ENCODE results near the gene C19orf38. TPM values are rescaled to one million over a fixed set of nuclear protein-coding genes. Genes with fewer than 3 reads are reported as not detected.
"Not testable (repeated sequence)": the region's sequence is repeated elsewhere in the genome, so short reads cannot be mapped to it uniquely, and the experiment has no call there.

The C19orf38 gene
- total RNA-seq, 1 experiment from 2014 or later, result 0.07 TPM

DNA sequence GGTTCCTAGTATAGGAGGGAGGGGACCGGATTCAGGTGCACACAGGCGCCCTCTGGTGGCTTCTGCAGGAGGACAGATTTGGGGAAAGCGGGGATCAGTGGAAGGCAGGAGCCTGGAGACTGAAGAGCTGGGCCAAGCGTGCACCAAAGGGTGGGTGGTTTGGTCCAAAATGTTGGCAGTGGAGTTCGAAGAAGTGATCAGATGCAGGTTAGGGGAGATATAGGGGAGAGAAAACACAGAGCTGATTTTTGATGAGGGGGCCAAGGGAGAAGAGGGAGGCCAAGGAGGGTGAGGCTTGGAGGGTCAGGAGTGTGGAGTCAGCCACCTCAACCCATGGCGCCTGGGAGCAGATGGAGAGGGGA lies 16.3 kb downstream of the C19orf38 start:
- Histone ChIP-seq H3F3A (ENCODE audit: low read length, unreplicated experiment) (no peaks in the 10 kb centered on the region), H3K9ac (ENCODE audit: low read length) (no peak overlapping the region), H2AFZ (ENCODE audit: low read length) (peak overlapping the region; percentile 81), H3K27ac (ENCODE audit: low read length) (no peak overlapping the region), H3K9me2 (replicated peaks; ENCODE audit: low read length) (no peaks in the 10 kb centered on the region), H4K20me1 (ENCODE audit: low read length) (no peaks in the 10 kb centered on the region), H3K4me2 (ENCODE audit: low read length) (peak overlapping the region; percentile 59), H3K9me3 (ENCODE audit: low read length) (no peaks in the 10 kb centered on the region), H3K4me3 (ENCODE audit: low read length) (no peak overlapping the region), H3K79me2 (ENCODE audit: low read length) (no peaks in the 10 kb centered on the region), H3K4me1 (ENCODE audit: insufficient read depth, low read length) (peaks cover 3% of the 10 kb centered on the region; the same call in 1 of the 2 replicates), H3K27me3 (ENCODE audit: low read length) (no peaks in the 10 kb centered on the region), H3K36me3 (ENCODE audit: low read depth, low read length) (no peaks in the 10 kb centered on the region)
- CTCF ChIA-PET, result interaction anchor here (0.5 to 1.7 kb wide), 10 partner anchors 29 to 383 kb away, joined by 3 to 21 read pairs (median 4); partner anchors contain the start of genes DNM2 and TMED1
- intact Hi-C loops (cut with micrococcal nuclease), result loop anchor here (1.0 kb wide), 2 partner anchors 28 to 147 kb away; partner anchors contain the start of gene TMED1
- no peak for TF ChIP-seq EZH2 (IDR thresholded peaks at IDR 0.05; ENCODE audit: low read length, unreplicated experiment)
- TF ChIP-seq, protein P1, sequence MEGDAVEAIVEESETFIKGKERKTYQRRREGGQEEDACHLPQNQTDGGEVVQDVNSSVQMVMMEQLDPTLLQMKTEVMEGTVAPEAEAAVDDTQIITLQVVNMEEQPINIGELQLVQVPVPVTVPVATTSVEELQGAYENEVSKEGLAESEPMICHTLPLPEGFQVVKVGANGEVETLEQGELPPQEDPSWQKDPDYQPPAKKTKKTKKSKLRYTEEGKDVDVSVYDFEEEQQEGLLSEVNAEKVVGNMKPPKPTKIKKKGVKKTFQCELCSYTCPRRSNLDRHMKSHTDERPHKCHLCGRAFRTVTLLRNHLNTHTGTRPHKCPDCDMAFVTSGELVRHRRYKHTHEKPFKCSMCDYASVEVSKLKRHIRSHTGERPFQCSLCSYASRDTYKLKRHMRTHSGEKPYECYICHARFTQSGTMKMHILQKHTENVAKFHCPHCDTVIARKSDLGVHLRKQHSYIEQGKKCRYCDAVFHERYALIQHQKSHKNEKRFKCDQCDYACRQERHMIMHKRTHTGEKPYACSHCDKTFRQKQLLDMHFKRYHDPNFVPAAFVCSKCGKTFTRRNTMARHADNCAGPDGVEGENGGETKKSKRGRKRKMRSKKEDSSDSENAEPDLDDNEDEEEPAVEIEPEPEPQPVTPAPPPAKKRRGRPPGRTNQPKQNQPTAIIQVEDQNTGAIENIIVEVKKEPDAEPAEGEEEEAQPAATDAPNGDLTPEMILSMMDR (conservative IDR thresholded peaks at IDR 0.05; ENCODE audit: low read depth, low read length), result peak; percentile 96
- BruUV-seq (replicated peaks), result no TSS peak
- peak; percentile 97 for ATAC-seq
- POLR2A ChIA-PET (ENCODE audit: unreplicated experiment), result interaction anchor here (0.6 kb wide), 1 partner anchor 34 kb away, joined by 11 read pairs; no protein-coding TSS in a partner anchor
- DNase-seq, result peak; percentile 90

DNA sequence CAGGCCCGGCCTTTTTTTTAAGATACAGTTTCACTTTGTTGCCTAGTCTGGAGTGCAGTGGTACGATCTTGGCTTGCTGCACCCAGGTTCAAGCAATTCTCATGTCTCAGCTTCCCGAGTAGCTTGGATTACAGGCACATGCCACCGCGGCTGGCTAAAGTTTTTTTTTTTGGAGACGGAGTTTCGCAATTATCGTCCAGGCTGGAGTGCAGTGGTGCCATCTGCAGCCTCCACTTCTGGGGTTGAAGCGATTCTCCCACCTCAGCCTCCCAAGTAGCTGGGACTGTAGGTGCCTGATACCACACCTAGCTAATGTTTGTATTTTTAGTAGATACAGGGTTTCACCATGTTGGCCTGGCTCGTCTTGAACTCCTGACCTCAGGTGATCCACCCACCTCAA lies 18.3 kb downstream of the C19orf38 start:
- ChIA-PET POLR2A (ENCODE audit: unreplicated experiment) (interaction anchor here (0.6 kb wide), 1 partner anchor 358 kb away, joined by 6 read pairs; no protein-coding TSS in a partner anchor), CTCF (no interaction called here)
- Histone ChIP-seq H3K4me2 (ENCODE audit: low read length) (no peak overlapping the region), H3K9me2 (replicated peaks; ENCODE audit: low read length) (no peaks in the 10 kb centered on the region), H4K20me1 (ENCODE audit: low read length) (no peaks in the 10 kb centered on the region), H3K4me1 (ENCODE audit: insufficient read depth, low read length) (peaks cover 3% of the 10 kb centered on the region; the same call in 1 of the 2 replicates), H3K4me3 (ENCODE audit: low read length) (no peak overlapping the region), H2AFZ (ENCODE audit: low read length) (no peak overlapping the region), H3K27me3 (ENCODE audit: low read length) (no peaks in the 10 kb centered on the region), H3K79me2 (ENCODE audit: low read length) (no peaks in the 10 kb centered on the region), H3K36me3 (ENCODE audit: low read depth, low read length) (no peaks in the 10 kb centered on the region), H3K9ac (ENCODE audit: low read length) (no peak overlapping the region), H3K9me3 (ENCODE audit: low read length) (no peaks in the 10 kb centered on the region), H3F3A (ENCODE audit: low read length, unreplicated experiment) (no peaks in the 10 kb centered on the region), H3K27ac (ENCODE audit: low read length) (no peak overlapping the region)
- ATAC-seq (no peak), DNase-seq (no peak)
- BruUV-seq (replicated peaks), result no TSS peak
- TF ChIP-seq EZH2 (IDR thresholded peaks at IDR 0.05; ENCODE audit: low read length, unreplicated experiment), result no peak
- TF ChIP-seq, protein P1 (conservative IDR thresholded peaks at IDR 0.05; ENCODE audit: low read depth, low read length), result no peak
- no peak for TF ChIP-seq EZH2phosphoT487 (IDR thresholded peaks at IDR 0.05; ENCODE audit: borderline replicate concordance, low read length)
- intact Hi-C loops (cut with micrococcal nuclease), result no loop called here

DNA sequence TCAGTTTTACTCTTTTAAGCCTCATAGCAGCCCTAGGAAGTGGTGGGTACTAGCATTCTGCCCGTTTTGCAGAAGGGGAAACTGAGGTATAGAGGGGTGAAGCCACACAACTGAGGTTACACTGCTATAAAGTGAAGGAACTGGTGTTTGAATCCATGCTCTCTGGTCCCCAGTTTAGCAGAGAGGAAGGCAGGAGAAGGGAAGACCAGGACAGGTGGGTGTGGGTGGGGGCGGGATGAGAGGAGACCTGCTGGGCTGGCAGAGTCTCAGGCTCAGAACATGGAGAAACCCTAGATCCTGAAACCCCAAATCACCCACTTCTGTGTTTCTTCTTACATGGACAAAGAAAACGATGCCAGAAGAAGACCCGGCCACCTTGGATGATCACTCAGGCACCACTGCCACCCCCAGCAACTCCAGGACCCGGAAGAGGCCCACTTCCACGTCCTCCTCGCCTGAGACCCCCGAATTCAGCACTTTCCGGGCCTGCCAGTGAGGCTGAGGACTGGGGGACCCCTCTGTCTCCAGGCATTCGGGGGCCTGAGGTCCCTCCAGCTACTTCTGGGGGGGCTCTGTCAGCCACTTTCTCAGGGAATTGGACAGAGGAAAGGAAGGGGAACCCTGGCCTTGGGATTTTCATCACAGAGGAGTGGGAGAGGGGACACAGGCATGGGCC lies 20.8 kb downstream of the C19orf38 start:
- ATAC-seq, result no peak
- Histone ChIP-seq H3K9me2 (replicated peaks; ENCODE audit: low read length) (no peaks in the 10 kb centered on the region), H3K9me3 (ENCODE audit: low read length) (no peaks in the 10 kb centered on the region), H3K27me3 (ENCODE audit: low read length) (no peaks in the 10 kb centered on the region), H3K27ac (ENCODE audit: low read length) (no peak overlapping the region), H3F3A (ENCODE audit: low read length, unreplicated experiment) (no peaks in the 10 kb centered on the region), H3K4me1 (ENCODE audit: insufficient read depth, low read length) (peaks cover 8% of the 10 kb centered on the region; the same call in 1 of the 2 replicates), H3K36me3 (ENCODE audit: low read depth, low read length) (no peaks in the 10 kb centered on the region), H3K79me2 (ENCODE audit: low read length) (peaks cover 22% of the 10 kb centered on the region), H4K20me1 (ENCODE audit: low read length) (no peaks in the 10 kb centered on the region), H3K4me2 (ENCODE audit: low read length) (no peak overlapping the region), H2AFZ (ENCODE audit: low read length) (no peak overlapping the region), H3K9ac (ENCODE audit: low read length) (no peak overlapping the region), H3K4me3 (ENCODE audit: low read length) (no peak overlapping the region)
- ChIA-PET POLR2A (ENCODE audit: unreplicated experiment) (no interaction called here), CTCF (no interaction called here)
- TF ChIP-seq EZH2phosphoT487 (IDR thresholded peaks at IDR 0.05; ENCODE audit: borderline replicate concordance, low read length) (no peak), EZH2 (IDR thresholded peaks at IDR 0.05; ENCODE audit: low read length, unreplicated experiment) (no peak)
- TF ChIP-seq, protein P1 (conservative IDR thresholded peaks at IDR 0.05; ENCODE audit: low read depth, low read length), result no peak
- BruUV-seq (replicated peaks), result no TSS peak
- DNase-seq, result no peak
- intact Hi-C loops (cut with micrococcal nuclease), result no loop called here

DNA sequence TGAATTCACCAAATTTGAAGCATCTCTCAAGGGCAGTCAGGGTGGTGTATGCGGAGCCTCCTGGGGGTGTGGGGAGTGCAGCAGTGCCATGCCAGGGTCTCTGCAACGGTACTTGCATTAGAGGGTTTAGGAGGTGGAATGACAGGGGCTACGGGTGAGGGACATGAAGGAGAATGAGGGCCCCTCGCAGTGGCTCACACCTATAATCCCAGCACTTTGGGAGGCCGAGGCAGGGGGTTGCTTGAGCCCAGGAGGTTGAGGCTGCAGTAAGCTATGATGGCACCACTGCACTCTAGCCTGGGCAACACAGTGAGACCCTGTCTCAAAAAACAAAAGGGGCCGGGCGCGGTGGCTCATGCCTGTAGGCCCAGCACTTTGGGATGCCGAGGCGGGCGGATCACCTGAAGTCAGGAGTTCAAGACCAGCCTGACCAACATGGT lies 21.7 kb downstream of the C19orf38 start:
- H3K9me3 ChIP-seq (ENCODE audit: low read length); BruUV-seq (replicated peaks); H3K4me1 ChIP-seq (ENCODE audit: insufficient read depth, low read length); H3K27me3 ChIP-seq (ENCODE audit: low read length); H3K36me3 ChIP-seq (ENCODE audit: low read depth, low read length); H3K4me2 ChIP-seq (ENCODE audit: low read length); H3K9me2 ChIP-seq (replicated peaks; ENCODE audit: low read length); ATAC-seq; H3K27ac ChIP-seq (ENCODE audit: low read length); DNase-seq; H2AFZ ChIP-seq (ENCODE audit: low read length); H4K20me1 ChIP-seq (ENCODE audit: low read length); H3K9ac ChIP-seq (ENCODE audit: low read length); H3K4me3 ChIP-seq (ENCODE audit: low read length); H3F3A ChIP-seq (ENCODE audit: low read length, unreplicated experiment): not testable (repeated sequence)
- H3K79me2 ChIP-seq (ENCODE audit: low read length), result peaks cover 30% of the 10 kb centered on the region
- ChIA-PET CTCF (interaction anchor here (2.1 kb wide), 1 partner anchor 34 kb away, joined by 25 read pairs; the partner anchor contains the start of gene TMED1), POLR2A (ENCODE audit: unreplicated experiment) (interaction anchor here (0.7 kb wide), 1 partner anchor 1868 kb away, joined by 19 read pairs; no protein-coding TSS in a partner anchor)
- intact Hi-C loops (cut with micrococcal nuclease), result loop anchor here (5.0 kb wide), 1 partner anchor 47 kb away; no protein-coding TSS in a partner anchor
